Esophagus squamous epithelium (tissue), 4 donors: ENCODE results near the gene ANKMY2.

ENCODE experiments used
- CTCF ChIP-seq, 6 experiments: fragments of 450-650 bp in 4 of 6; fragments of 200-600 bp in 2 of 6; sonication (generic) in 2 of 6; IDR thresholded peaks; one replicate each; pipeline ENCODE4 v1.5.1; 2016 to 2019; ENCODE audit warnings: antibody characterized with exemption in 6 of 6, mild to moderate bottlenecking in 4 of 6, moderate library complexity in 4 of 6
- POLR2A ChIP-seq, 4 donors: fragments of 450-650 bp; IDR thresholded peaks; one replicate each; pipeline ENCODE4 v1.6.1; 2017; ENCODE audit warnings: antibody characterized with exemption in 4 of 4, mild to moderate bottlenecking in 4 of 4, moderate library complexity in 3 of 4

GRCh38 chr7:16592395-16592794 lies 53.2 kb downstream of the ANKMY2 start:
- no peak for TF ChIP-seq CTCF (IDR thresholded peaks at IDR 0.05)
- TF ChIP-seq POLR2A (IDR thresholded peaks at IDR 0.05), result no peak
